Stimulated activated CD8-positive, alpha-beta memory T cell treated with anti-CD3 and anti-CD28 coated beads, Interleukin-15, amount 100 ng/mL, for 24 hours (primary cell): ENCODE results near the gene DBN1.

Source experiments
- DNase-seq: peaks from one replicate; pipeline ENCODE4 v3.0.0-alpha.2; 2020; ENCODE audit warnings: low read depth

Gene DBN1

GRCh38 chr5:177473443-177474001 lies at the start of gene DBN1:
Gene DBN1 (minus strand): TSS chr5:177473634. CDS start chr5:177473521, 113 bp downstream.
- no peak for DNase-seq

DNA sequence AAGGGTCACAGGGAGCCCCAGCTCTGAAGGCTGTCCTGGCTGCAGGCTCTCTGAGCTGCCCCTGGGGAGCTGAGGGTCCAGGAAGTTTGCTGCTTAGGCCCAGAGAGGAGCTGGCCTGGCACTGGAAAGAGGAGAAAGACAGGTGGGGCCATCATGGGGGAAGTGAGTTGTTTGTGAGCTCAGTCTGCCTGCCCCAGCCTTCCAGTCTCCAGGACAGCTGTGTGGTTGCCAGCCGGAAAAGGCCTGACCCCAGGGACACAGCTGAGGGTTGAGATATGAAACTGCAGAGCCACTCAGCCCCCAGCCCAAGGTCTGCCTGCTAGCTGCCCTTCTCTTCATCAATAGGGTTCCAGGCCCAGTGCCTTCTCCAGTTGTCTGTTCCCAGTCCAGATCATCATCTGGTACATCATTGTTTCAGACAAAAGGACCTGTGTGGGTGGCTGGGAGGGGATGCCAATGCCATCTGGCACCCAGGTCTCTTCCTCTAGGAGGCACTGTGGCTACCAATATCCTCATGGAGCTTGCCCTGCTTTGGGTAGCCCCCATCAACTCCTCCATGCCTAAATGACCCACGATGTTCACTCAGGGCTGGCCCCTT lies 47.6 kb upstream of the DBN1 start:
- no peak for DNase-seq

GRCh38 chr5:177520271-177520670 lies 46.8 kb upstream of the DBN1 start:
- DNase-seq: no peak

DNA sequence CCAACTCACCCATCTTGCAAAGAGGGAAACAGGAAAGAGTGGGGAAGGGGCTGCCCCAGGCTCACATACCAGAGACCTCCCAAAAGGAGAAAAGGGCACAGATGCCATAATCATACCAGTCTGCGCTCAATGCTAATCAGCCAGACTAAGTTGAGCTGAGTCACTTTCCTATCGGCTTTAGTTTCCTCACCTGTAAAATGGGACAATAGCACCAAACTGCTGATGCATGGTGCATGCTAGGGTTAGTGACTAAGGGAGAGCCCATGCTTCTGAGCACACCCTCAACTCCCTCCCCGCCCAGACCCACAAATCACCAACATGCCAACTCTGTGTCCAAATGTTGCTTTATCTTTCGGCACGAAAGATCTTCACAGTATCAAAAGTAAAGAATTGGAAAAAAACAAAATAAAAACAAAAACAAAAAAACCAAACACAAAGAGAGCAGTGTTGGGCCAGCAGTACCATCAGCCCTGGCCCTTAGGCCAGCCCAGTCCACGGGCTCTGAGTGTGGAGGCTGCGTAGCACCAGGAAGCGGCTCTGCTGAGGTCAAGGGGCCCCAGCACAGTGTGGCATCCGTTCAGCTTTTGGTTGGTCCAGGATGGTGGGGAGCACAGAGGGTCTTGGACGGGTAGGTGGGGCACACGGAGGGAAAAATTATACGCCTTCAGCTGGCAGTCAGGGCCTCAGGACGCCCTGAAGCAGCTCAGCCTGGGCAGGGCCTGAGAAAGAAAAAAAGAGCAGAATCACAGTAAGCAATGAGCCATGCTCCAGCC lies 46.2 kb upstream of the DBN1 start:
- no peak for DNase-seq

DNA sequence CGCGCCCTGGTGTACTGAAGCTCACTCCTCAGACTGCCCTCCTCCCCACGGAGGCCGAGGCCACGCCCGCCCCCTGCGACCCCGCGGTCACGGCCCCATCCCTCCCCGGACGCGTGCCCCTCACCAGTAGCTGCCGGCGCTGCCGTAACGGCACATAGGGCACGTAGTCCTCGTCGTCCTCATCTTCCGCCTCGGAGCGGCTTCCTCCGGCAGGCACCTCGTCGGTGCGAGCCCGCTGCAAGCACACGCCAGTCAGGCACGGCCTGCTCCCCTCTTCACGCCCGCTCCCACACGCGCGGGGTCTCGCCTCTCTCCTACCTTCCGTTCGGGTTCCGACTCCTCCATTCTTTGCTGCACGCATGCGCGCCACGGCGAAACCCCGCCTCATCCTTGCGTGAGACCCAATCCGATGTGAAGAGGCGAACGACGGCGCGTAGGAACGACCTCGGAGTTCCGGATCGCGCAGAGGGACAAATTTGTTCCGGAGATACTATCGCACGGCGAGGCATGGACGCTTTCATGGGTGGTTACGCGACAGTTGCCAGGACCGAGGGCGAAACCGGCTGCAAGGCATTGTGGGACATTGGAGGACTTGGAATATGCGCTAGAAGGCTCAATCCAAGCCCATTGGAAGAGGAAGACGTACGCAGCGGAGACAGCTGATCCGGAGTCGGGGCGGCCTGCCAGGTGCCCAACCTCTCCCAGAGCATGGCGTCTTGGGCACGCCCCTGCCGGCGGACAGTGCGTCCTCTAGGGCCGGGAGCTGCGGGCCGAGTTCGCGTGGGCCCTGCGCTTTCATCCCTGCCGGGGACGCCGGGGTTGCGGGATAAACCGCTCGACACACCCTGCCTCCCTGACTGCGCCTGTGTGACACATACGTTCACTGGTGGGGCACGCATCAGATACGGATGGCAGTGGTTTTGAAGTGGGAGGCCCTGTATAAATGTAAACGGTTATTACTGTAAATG lies 43.5 kb upstream of the DBN1 start, which contains the start of gene DDX41:
TSS of gene DDX41 (minus strand) at position 361 of the 968 bp plus-strand sequence. CDS start at position 345, 16 bp downstream.
- DNase-seq: peak; percentile 87

DNA sequence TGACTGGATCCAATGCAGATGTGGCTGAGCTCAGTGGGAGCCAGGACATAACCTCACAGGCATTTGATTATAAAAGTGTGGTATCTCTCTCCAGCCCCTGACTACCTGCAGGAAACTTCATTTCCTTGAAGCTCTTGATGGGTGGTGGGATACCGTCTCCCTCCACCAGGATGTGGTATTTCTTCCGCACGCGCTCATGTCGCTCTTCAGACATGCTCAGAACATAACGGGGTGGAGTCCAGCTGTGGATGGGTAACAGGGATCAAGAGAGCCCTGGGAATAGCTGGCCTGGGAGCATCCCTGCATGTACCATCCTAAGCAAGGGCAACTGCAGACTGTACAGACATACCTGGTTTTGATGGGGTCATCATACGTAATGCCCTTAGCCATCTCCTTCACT lies 42.1 kb upstream of the DBN1 start:
- no peak for DNase-seq

DNA sequence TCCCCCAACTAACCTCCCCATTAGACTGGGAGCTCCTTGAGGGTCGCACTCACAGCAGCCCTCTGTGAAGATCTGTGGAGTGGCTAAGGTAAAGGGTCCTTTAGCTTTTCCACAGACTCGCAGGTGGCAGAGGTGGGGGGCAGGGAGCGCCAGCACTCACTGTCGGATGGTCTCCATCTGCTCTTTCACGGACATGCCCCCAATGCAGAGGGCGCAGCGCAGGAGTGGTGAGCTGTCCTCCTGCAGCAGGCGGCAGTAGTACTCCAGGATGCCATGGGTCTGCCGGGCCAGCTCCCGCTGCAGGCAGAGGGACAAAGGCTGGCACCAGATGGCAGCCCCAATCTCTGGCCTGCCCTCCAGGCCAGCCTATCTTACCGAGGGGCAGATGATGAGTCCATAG lies 41.1 kb upstream of the DBN1 start:
- no peak for DNase-seq

DNA sequence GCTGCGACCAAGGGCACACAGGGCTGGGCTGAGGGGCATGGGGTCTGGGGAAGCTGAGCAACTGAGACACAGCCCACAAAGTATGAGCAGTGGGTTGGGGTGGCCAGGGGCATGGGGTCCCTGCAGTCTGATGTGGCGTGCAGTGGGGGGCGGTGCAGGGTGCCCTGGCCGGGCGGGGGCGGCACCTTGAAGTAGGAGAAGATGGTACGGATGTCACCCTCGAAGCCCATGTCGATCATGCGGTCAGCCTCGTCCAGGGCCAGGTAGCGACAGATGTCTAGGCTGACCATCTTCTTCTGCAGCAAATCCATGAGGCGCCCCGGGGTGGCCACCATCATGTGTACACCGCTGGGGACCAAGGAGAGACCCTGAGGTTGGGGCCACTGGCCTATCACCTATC lies 40.1 kb upstream of the DBN1 start:
- no peak for DNase-seq

DNA sequence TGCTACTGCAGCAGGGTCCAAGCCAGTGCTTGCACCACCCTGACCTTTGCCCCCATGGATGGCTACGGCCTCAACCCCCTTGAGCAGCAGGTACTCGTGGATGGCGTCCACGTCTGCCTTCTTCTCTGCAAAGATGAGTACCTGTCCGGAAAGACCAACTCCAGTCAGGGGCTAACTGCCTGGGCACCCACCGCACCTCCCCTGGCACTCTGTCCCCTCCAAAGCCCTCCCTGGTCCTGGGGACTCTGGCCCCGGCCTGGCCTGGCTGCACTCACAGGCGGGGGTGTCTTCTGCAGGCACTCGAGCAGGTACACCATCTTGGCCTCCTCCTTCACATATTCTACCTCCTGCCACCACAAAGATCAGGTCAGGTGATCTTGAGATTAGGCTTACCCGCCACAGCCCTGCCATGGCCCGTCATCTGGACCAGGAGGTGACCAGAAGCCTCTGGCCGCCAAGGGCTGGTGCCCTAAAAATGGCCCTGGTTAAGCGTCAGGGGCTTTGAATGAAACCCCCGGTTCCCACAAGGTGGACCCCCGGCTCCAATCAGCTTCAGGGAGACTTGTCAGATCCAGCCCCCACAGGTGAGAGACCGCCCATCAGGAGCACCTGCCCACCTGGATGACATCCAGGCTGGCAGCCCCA lies 39.4 kb upstream of the DBN1 start:
- no peak for DNase-seq

DNA sequence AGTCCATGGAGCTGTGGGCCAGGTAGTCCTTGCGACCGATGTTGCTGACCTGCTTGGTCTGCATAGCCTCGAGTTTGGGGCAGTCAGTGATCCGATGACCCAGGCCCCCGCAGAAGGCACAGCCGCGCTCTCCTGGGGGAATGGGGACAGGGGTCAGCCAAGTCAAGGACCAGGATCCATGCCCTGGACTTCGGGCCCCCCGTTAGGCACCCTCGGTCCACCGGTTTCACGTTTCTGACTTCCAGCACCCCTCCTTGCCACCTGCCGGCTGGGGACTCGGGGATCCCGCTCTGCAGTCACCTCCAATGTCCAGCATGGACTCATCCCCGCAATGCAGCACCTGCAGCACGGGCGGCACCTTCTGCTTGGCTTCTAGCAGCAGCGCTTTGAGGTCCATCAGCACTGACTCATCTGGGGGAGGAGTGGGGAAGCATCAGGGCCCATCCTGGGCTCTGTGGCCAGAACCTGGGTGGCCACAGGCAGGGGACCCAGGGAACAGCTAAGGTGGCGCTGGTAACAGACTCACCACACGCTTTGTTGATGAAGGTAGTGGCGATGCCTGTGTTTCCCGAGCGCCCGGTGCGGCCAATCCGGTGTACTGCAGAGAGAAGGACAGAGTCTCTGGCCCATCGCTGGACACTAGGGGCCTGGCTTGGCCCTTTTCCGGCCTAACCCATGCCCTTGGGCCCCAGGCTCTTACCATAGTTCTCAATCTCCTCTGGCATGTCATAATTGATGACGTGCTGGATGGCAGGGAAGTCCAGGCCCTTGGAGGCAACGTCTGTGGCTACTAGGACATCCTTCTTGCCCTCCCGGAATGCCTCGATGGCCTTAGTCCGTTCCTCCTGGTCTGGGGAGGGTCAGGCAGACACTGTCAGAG lies 38.6 kb upstream of the DBN1 start:
- no peak for DNase-seq

DNA sequence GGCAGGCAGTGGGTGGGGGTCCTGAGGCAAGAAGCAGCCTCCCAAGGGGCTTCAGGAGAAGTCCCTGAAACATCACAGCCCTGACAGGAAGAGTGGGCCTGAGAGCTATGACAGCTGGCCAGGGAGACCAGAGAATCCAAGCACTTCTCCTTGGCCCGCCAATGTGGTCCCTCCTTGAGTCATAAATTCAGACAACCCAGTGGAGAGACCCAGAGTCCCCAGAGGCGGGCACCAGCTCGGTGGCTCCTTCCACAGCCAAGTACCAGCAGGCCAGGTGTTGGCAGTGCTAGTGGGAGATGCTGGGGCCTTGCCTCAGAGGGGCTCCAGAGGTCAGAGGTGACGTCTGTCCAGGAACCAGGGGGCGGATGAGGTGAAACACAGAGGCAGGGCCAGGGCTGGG lies 37.7 kb upstream of the DBN1 start:
- DNase-seq: no peak

GRCh38 chr5:177510567-177511053 lies 37.2 kb upstream of the DBN1 start:
- DNase-seq: no peak

DNA sequence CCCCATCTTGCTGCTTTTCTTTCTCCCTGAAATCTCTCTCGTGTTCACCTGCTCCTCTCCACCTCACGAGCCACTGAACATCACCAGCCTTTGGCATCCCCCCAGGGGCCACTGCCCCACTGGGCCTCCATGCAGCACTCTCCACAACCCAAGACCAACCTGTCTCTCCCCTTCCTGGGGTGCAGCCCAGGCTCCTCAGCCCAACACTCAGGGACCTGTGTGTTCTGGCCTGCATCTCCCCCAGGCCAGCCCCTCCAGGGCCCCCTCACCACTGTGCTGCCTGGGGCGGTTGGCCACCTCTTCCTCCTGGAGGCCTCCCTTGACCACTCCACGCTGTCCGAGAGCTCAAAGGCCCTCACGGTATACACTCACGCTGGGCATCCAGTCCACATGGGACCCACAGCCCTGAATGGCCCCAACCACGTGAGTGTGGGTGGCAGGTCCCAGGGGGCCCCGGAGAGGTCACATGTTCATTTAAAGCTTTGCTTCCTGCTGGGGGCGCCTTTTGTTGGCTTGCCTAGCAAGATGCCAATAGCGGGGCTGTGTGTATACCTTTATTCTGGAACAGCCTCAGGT lies 36.6 kb upstream of the DBN1 start:
- no peak for DNase-seq

GRCh38 chr5:177509381-177509951 lies 36.0 kb upstream of the DBN1 start, which contains the start of gene DOK3:
Gene DOK3 (minus strand): TSS chr5:177509826. CDS start chr5:177509540, 286 bp downstream.
- DNase-seq: no peak

DNA sequence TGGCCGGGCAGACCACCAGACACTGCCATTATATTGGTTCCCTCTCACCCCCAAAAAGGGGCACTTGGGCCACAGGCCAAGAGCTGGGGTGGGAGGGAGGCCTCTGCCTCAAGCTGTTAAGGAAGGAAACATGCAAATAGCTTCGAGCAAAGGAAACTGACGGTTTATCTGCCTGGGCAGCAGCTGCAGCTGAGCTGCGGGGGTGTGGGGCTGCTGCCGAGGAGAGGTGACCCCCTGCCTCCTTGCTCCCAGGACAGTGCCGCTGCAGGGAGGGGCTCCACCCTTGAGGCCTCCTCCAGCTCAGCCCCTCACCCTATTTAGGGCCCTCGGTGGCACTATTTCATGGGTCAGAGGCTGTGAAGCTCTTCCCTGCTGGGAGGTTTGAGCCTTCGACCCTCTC lies 35.4 kb upstream of the DBN1 start:
- no peak for DNase-seq

DNA sequence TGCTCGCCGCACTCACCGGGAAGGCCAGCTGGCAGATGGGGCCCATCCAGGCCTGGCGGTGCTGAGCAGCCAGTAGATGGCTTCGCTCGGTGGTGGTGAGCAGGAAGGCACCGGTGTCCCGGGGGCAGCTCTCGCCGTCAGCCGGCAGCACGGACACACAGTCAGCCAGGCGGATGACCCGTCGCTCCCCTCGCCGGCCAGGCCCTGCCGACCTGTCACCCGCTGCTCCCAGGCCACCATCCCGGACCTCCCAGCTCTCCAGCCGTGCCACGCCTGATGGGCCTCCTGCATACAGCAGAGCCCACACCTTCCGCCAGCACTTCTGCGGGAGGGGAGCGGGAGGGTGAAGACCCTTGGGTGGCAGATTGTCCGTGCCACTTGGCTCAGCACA lies 34.8 kb upstream of the DBN1 start:
- DNase-seq: no peak

GRCh38 chr5:177507596-177508220 lies 34.3 kb upstream of the DBN1 start:
- DNase-seq: no peak

- DNase-seq: no peak
These were observed 33.7 kb upstream of the DBN1 start for GRCh38 chr5:177507165-177507564.

DNA sequence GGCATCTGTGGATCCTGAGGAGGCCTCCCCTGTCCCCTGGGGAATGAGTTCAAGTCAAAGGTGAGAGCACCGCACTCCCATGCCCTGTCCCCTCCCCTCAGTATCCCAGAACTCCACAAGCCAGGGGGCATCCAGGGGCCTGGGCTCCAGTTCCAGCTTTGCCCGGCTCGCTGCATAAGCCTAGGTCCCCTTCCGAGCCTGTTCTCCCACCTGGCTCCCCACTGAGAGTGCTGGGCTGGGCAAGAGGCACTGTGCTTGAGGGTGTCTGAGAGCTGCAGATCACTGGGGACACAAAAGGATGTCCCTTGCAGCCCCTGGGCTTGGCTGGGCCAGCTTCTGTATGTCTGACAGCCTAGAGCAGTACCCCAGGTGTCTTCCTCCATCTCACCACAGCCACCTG lies 31.6 kb upstream of the DBN1 start:
- no peak for DNase-seq
